PC-3 (cell line): ENCODE results near the gene CDC42EP5. TPM values are rescaled to one million over a fixed set of nuclear protein-coding genes. Genes with fewer than 3 reads are reported as not detected.

ENCODE experiments used
- ATAC-seq: fragments of 200-7000 bp; cut with Tn5 transposase; 2 replicates; pipeline ENCODE4 v1.9.1; 2020; ENCODE audit warnings: mild to moderate bottlenecking, moderate library complexity
- BruUV-seq: library from RNA; stranded (reverse); fragments of 400-500 nt; replicated peaks from 2 replicates; lab custom pipeline; 2021; lab: Mats Ljungman, UMichigan
- CTCF ChIA-PET: fragments of 300-600 bp; sonication (Branson Sonifier 250); formaldehyde crosslinking; loops from one replicate; lab custom pipeline; 2022; ENCODE audit warnings: antibody characterized with exemption; lab: Charles Lee
- POLR2A ChIA-PET: fragments of 300-600 bp; sonication (Branson Sonifier 250); formaldehyde crosslinking; loops from one replicate; lab custom pipeline; 2022; ENCODE audit warnings: antibody characterized with exemption; ENCODE audit not compliant: unreplicated experiment; lab: Charles Lee
- DNase-seq: peaks from one replicate; pipeline ENCODE4 v3.0.0-alpha.2; 2015
- H2AFZ ChIP-seq: fragments of 300-600 bp; sonication (generic); 2 replicates; pipeline ENCODE4 v1.6.0; 2016; ENCODE audit warnings: antibody characterized with exemption, low read length
- H3F3A ChIP-seq: fragments of 300-600 bp; sonication (generic); one replicate; pipeline ENCODE4 v1.6.0; 2017; ENCODE audit warnings: antibody characterized with exemption, low read length, control low read depth, mild to moderate bottlenecking; ENCODE audit not compliant: unreplicated experiment
- H3K27ac ChIP-seq: fragments of 300-600 bp; sonication (generic); 2 replicates; pipeline ENCODE4 v1.5.1; 2016; ENCODE audit warnings: mild to moderate bottlenecking, low read length
- H3K27me3 ChIP-seq: fragments of 300-600 bp; sonication (generic); 2 replicates; pipeline ENCODE4 v1.6.1; 2016; ENCODE audit warnings: low read length, mixed read lengths
- H3K36me3 ChIP-seq: fragments of 300-600 bp; sonication (generic); 2 replicates; pipeline ENCODE4 v1.6.1; 2016; ENCODE audit warnings: low read depth, mixed run types, low read length, mixed read lengths
- H3K4me1 ChIP-seq: fragments of 300-600 bp; sonication (generic); 2 replicates; pipeline ENCODE4 v1.5.1; 2016; ENCODE audit warnings: low read length; ENCODE audit not compliant: insufficient read depth
- H3K4me2 ChIP-seq: fragments of 300-600 bp; sonication (generic); 2 replicates; pipeline ENCODE4 v1.6.0; 2016; ENCODE audit warnings: low read length
- H3K4me3 ChIP-seq: fragments of 300-600 bp; sonication (generic); 2 replicates; pipeline ENCODE4 v1.5.1; 2016; ENCODE audit warnings: mild to moderate bottlenecking, low read length, mixed read lengths
- H3K79me2 ChIP-seq: fragments of 300-600 bp; sonication (generic); 2 replicates; pipeline ENCODE4 v1.6.1; 2017; ENCODE audit warnings: low read length, mixed read lengths
- H3K9ac ChIP-seq: fragments of 300-600 bp; sonication (generic); 2 replicates; pipeline ENCODE4 v1.6.0; 2016; ENCODE audit warnings: mild to moderate bottlenecking, low read length
- H3K9me2 ChIP-seq: fragments of 300-600 bp; sonication (generic); replicated peaks from 2 replicates; pipeline ENCODE4 v1.6.1; 2016; ENCODE audit warnings: mixed run types, low read length, mixed read lengths
- H3K9me3 ChIP-seq: fragments of 300-600 bp; sonication (generic); 2 replicates; pipeline ENCODE4 v1.6.1; 2016; ENCODE audit warnings: low read length, mixed read lengths
- H4K20me1 ChIP-seq: fragments of 300-600 bp; sonication (generic); 2 replicates; pipeline ENCODE4 v1.6.1; 2016; ENCODE audit warnings: low read length, mixed read lengths
- EZH2 ChIP-seq: fragments of 300-600 bp; sonication (generic); IDR thresholded peaks from one replicate; pipeline ENCODE4 v1.6.1; 2017; ENCODE audit warnings: antibody characterized with exemption, mild to moderate bottlenecking, low read length; ENCODE audit not compliant: unreplicated experiment
- EZH2phosphoT487 ChIP-seq: fragments of 300-600 bp; sonication (generic); IDR thresholded peaks from 2 replicates; pipeline ENCODE4 v1.6.1; 2018; ENCODE audit warnings: mild to moderate bottlenecking, antibody characterized with exemption, low read length, borderline replicate concordance
- intact Hi-C: fragments of 100-400 bp; cut with micrococcal nuclease; formaldehyde crosslinking; loops from 2 replicates; pipeline ENCODE4 v1.9.0; 2023
- total RNA-seq: library from RNA; depleted of rRNA; stranded (reverse); fragments of >200 nt; gene quantifications from 2 replicates; pipeline ENCODE4 v1.2.3, GENCODE V29; 2014
- TF ChIP-seq, protein P1 (sequence below): fragments of 300-600 bp; sonication (generic); conservative IDR thresholded peaks from 2 replicates; pipeline ENCODE4 v1.5.1; 2017; ENCODE audit warnings: antibody characterized with exemption, low read depth, mild to moderate bottlenecking, low read length

The CDC42EP5 gene
- total RNA-seq, 1 experiment from 2014 or later, result 0.73 TPM

DNA sequence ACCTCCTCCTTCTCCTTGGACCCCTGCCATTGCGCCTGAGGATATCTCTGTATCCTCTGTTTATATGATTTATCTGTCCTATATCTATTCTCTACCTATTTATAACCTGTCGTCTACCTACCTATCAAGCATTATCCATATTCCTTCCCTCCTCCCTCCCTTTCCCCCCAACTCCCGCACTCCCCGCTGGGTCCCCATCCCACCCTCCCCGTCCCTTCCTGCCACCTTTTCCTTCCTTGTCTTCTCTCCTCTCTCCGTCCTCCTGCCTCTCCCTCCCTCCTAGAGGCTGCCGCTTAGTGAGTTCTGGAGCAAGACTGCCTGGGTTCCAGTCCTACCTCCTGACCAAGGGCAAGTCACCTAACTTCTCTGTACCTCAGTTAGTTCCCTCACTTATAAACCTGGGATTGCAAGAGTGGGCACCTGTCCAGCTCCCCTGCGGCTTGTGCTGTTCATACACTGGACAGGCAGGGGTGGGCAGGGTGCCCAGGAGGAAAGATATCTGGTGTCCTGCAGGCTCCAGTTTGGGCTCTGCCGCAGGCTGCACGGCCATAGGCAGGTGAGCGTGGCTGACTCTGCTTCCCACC lies 41.7 kb downstream of the CDC42EP5 start:
- Histone ChIP-seq H3K9ac (peak overlapping the region; percentile 50), H3K4me3 (peak overlapping the region; percentile 66)
- intact Hi-C loops, result loop anchor here (2.0 kb wide), 1 partner anchor 31 kb away; the partner anchor contains the start of gene LENG9

DNA sequence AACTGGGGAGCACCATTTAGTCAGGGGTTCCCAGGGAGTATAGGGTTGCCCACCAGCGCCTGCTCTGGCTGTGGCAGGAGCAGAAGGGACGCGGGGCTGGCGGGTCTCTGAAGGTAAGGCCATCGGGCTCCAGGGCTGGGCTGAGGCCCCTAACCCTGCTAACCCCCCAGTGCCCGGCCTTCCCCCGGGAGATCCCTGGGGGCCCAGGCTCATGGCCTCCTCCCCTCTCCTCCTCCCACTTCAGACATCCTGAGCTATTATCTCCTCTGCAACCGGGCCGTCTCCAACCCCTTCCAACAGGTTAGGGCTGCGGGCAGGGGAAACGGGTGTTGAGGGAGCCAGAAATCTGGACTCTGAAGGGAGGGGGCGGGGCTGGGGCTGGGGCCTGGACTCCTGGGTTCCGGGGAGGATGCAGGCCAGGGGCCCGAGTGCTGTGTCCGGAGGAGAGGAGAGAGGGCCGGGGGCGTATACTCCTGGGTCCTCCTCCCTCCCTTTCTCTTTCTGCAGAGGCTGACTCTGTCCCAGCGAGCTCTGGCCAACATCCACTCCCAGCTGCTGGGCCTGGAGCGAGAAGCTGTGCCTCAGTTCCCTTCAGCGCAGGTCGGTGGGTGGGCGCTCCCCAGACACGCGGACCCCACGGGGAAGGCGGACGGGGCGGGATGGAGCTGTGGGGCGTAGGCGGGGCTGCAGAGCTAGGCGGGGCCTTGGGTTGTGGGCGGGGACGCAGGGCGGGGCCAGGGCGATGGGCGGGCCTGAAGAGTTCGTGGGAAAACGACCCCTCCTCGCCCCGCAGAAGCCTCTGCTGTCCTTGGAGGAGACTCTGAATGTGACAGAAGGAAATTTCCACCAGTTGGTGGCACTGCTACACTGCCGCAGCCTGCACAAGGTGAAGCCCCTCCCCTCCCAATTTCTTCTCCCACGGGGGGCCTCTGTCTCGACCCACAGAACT lies 42.5 kb downstream of the CDC42EP5 start:
- Histone ChIP-seq H3K27me3 (no peaks in the 10 kb centered on the region), H3K27ac (peak overlapping the region; percentile 89), H3K4me2 (peak overlapping the region; percentile 91), H3K4me1 (peaks cover 34% of the 10 kb centered on the region), H3K9me3 (no peaks in the 10 kb centered on the region), H3K36me3 (no peaks in the 10 kb centered on the region), H3F3A (no peaks in the 10 kb centered on the region), H4K20me1 (no peaks in the 10 kb centered on the region), H2AFZ (peak overlapping the region; percentile 73), H3K4me3 (peak overlapping the region; percentile 66), H3K9ac (peak overlapping the region; percentile 50; the same call in 1 of the 2 replicates), H3K79me2 (no peaks in the 10 kb centered on the region), H3K9me2 (no peaks in the 10 kb centered on the region)
- DNase-seq, result peak; percentile 74
- TF ChIP-seq EZH2phosphoT487, result no peak
- TF ChIP-seq, protein P1, sequence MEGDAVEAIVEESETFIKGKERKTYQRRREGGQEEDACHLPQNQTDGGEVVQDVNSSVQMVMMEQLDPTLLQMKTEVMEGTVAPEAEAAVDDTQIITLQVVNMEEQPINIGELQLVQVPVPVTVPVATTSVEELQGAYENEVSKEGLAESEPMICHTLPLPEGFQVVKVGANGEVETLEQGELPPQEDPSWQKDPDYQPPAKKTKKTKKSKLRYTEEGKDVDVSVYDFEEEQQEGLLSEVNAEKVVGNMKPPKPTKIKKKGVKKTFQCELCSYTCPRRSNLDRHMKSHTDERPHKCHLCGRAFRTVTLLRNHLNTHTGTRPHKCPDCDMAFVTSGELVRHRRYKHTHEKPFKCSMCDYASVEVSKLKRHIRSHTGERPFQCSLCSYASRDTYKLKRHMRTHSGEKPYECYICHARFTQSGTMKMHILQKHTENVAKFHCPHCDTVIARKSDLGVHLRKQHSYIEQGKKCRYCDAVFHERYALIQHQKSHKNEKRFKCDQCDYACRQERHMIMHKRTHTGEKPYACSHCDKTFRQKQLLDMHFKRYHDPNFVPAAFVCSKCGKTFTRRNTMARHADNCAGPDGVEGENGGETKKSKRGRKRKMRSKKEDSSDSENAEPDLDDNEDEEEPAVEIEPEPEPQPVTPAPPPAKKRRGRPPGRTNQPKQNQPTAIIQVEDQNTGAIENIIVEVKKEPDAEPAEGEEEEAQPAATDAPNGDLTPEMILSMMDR, result peak; percentile 53
- no peak for TF ChIP-seq EZH2
- BruUV-seq, result no TSS peak
- ChIA-PET POLR2A (interaction anchor here (0.6 kb wide), 2 partner anchors 17 to 1054 kb away, joined by 4 to 14 read pairs; partner anchors contain the start of gene NAT14), CTCF (interaction anchor here (0.6 to 1.4 kb wide), 6 partner anchors 31 to 294 kb away, joined by 4 to 15 read pairs (median 6); no protein-coding TSS in a partner anchor)
- intact Hi-C loops, result loop anchor here (2.0 kb wide), 1 partner anchor 32 kb away; the partner anchor contains the start of gene LENG9
- ATAC-seq, result peak; percentile 55

More for the DNA sequence above, 41.7 kb downstream of the CDC42EP5 start:
- Histone ChIP-seq H3K4me1 (peaks cover 29% of the 10 kb centered on the region), H3K79me2 (no peaks in the 10 kb centered on the region), H3K9me2 (no peaks in the 10 kb centered on the region), H4K20me1 (no peaks in the 10 kb centered on the region), H3F3A (no peaks in the 10 kb centered on the region), H3K36me3 (no peaks in the 10 kb centered on the region), H3K27ac (peak overlapping the region; percentile 89), H3K9me3 (no peaks in the 10 kb centered on the region), H3K4me2 (peak overlapping the region; percentile 91), H3K27me3 (no peaks in the 10 kb centered on the region), H2AFZ (peak overlapping the region; percentile 73; the same call in 1 of the 2 replicates)
- CTCF ChIA-PET, result interaction anchor here (0.9 to 1.4 kb wide), 2 partner anchors 31 to 46 kb away, joined by 4 to 15 read pairs; no protein-coding TSS in a partner anchor
- DNase-seq, result peak; percentile 96
- no peak for TF ChIP-seq EZH2
- TF ChIP-seq, protein P1, result no peak
- no peak for TF ChIP-seq EZH2phosphoT487
- POLR2A ChIA-PET, result interaction anchor here (0.6 kb wide), 1 partner anchor 19 kb away, joined by 8 read pairs; no protein-coding TSS in a partner anchor
- no TSS peak for BruUV-seq
- ATAC-seq, result peak; percentile 55
